ENCODE results near the gene HAUS8. TPM values are rescaled to one million over a fixed set of nuclear protein-coding genes. Genes with fewer than 3 reads are reported as not detected.

Gene HAUS8
- total and polyA plus RNA-seq, 9 of the 15 experiments (the other 6 are each of a cell fraction or from before 2014, with no cell fraction given), result 20.5 to 53.2 (median 36.0) TPM

- TF ChIP-seq ZNF609 (CRISPR knock-in tag; IDR thresholded peaks at IDR 0.05; ENCODE audit: borderline replicate concordance) (no peak), GATAD2A (IDR thresholded peaks at IDR 0.05) (0 out of 2 replicates have a peak, but pooled peaks have one; percentile 32), VEZF1 (CRISPR knock-in tag; IDR thresholded peaks at IDR 0.05) (peak; percentile 89), DDX20 (tag; IDR thresholded peaks at IDR 0.05; ENCODE audit: low read depth) (no peak), SAP30 (IDR thresholded peaks at IDR 0.05; ENCODE audit: borderline replicate concordance, insufficient read depth, low read depth, low read length, poor library complexity, severe bottlenecking) (peak; percentile 91), KAT2B (IDR thresholded peaks at IDR 0.05; ENCODE audit: low read depth, low read length) (no peak), PTRF (tag; IDR thresholded peaks at IDR 0.05) (no peak), ZNF76 (CRISPR knock-in tag; IDR thresholded peaks at IDR 0.05; ENCODE audit: borderline replicate concordance) (no peak), DMBX1 (CRISPR knock-in tag; IDR thresholded peaks at IDR 0.05; ENCODE audit: borderline replicate concordance) (peak; percentile 27; the same call in 1 of the 2 replicates), ZNF197 (CRISPR knock-in tag; IDR thresholded peaks at IDR 0.05; ENCODE audit: low read depth) (no peak), CHD2 (IDR thresholded peaks at IDR 0.05; ENCODE audit: low read depth, low read length) (no peak; the same call in 1 of the 2 replicates), FOXP1 (CRISPR knock-in tag; IDR thresholded peaks at IDR 0.05) (peak; percentile 66; the same call in 1 of the 2 replicates), RB1 (IDR thresholded peaks at IDR 0.05; ENCODE audit: low read depth) (peak; percentile 100), E2F5 (CRISPR knock-in tag; IDR thresholded peaks at IDR 0.05) (peak; percentile 80)
- TF ChIP-seq, protein P1, sequence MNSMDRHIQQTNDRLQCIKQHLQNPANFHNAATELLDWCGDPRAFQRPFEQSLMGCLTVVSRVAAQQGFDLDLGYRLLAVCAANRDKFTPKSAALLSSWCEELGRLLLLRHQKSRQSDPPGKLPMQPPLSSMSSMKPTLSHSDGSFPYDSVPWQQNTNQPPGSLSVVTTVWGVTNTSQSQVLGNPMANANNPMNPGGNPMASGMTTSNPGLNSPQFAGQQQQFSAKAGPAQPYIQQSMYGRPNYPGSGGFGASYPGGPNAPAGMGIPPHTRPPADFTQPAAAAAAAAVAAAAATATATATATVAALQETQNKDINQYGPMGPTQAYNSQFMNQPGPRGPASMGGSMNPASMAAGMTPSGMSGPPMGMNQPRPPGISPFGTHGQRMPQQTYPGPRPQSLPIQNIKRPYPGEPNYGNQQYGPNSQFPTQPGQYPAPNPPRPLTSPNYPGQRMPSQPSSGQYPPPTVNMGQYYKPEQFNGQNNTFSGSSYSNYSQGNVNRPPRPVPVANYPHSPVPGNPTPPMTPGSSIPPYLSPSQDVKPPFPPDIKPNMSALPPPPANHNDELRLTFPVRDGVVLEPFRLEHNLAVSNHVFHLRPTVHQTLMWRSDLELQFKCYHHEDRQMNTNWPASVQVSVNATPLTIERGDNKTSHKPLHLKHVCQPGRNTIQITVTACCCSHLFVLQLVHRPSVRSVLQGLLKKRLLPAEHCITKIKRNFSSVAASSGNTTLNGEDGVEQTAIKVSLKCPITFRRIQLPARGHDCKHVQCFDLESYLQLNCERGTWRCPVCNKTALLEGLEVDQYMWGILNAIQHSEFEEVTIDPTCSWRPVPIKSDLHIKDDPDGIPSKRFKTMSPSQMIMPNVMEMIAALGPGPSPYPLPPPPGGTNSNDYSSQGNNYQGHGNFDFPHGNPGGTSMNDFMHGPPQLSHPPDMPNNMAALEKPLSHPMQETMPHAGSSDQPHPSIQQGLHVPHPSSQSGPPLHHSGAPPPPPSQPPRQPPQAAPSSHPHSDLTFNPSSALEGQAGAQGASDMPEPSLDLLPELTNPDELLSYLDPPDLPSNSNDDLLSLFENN (IDR thresholded peaks at IDR 0.05; ENCODE audit: low read depth in 2 of 2, low read length in 2 of 2), result no peak
Measured at GRCh38 chr19:17075035-17075863, at the start of gene HAUS8, which contains the start of gene MYO9B (continued).
